DOHH2 (cell line): ENCODE results near the gene KCNAB1.
A peak's percentile ranks its signal among the peaks of the same experiment; 100 is the strongest.

Experiments used
- H3F3A ChIP-seq: fragments of 200-600 bp; sonication (generic), shearing (Covaris generic); 2 replicates; pipeline ENCODE4 v1.6.0; 2016; ENCODE audit warnings: antibody characterized with exemption, mild to moderate bottlenecking; ENCODE audit not compliant: control insufficient read depth, insufficient read depth
- H3K27ac ChIP-seq: fragments of 200-600 bp; sonication (generic); 2 replicates; pipeline ENCODE4 v1.5.1; 2014; ENCODE audit warnings: low read depth, mild to moderate bottlenecking, low read length, moderate library complexity
- H3K27me3 ChIP-seq: fragments of 200-600 bp; sonication (generic); 2 replicates; pipeline ENCODE4 v1.6.1; 2014; ENCODE audit warnings: mild to moderate bottlenecking, low read length, mixed read lengths; ENCODE audit not compliant: control insufficient read depth
- H3K36me3 ChIP-seq: fragments of 200-600 bp; sonication (generic); 2 replicates; pipeline ENCODE4 v1.6.1; 2014; ENCODE audit warnings: mild to moderate bottlenecking, low read length, moderate library complexity, mixed read lengths; ENCODE audit not compliant: control insufficient read depth
- H3K4me1 ChIP-seq: fragments of 200-600 bp; sonication (generic); 2 replicates; pipeline ENCODE4 v1.6.1; 2014; ENCODE audit warnings: mild to moderate bottlenecking, low read length, mixed read lengths; ENCODE audit not compliant: control insufficient read depth
- H3K4me2 ChIP-seq: fragments of 200-600 bp; sonication (generic); 2 replicates; pipeline ENCODE4 v1.6.0; 2014; ENCODE audit warnings: mild to moderate bottlenecking, low read length, moderate library complexity
- H3K4me3 ChIP-seq: fragments of 200-600 bp; sonication (generic); 2 replicates; pipeline ENCODE4 v1.5.1; 2014; ENCODE audit warnings: mild to moderate bottlenecking, low read length, mixed read lengths
- H3K79me2 ChIP-seq: fragments of 200-600 bp; sonication (generic); 2 replicates; pipeline ENCODE4 v1.6.1; 2014; ENCODE audit warnings: mild to moderate bottlenecking, low read length, mixed read lengths; ENCODE audit not compliant: control insufficient read depth
- H3K9me2 ChIP-seq: fragments of 200-600 bp; sonication (generic); replicated peaks from 2 replicates; pipeline ENCODE4 v1.6.1; 2014; ENCODE audit warnings: mild to moderate bottlenecking, low read length, mixed read lengths; ENCODE audit not compliant: control insufficient read depth
- H3K9me3 ChIP-seq: fragments of 200-600 bp; sonication (generic); 2 replicates; pipeline ENCODE4 v1.6.1; 2014; ENCODE audit warnings: antibody characterized with exemption, low read length, mixed read lengths; ENCODE audit not compliant: control insufficient read depth, insufficient read depth
- H4K20me1 ChIP-seq: fragments of 200-600 bp; sonication (generic); 2 replicates; pipeline ENCODE4 v1.6.0; 2014; ENCODE audit warnings: low read depth, mild to moderate bottlenecking, antibody characterized with exemption, low read length, moderate library complexity; ENCODE audit not compliant: control insufficient read depth, insufficient read depth
- EZH2phosphoT487 ChIP-seq: fragments of 200-600 bp; sonication (generic); IDR thresholded peaks from 2 replicates; pipeline ENCODE4 v1.6.1; 2017; ENCODE audit warnings: borderline replicate concordance, mild to moderate bottlenecking, antibody characterized with exemption, low read length, moderate library complexity, mixed read lengths
- TF ChIP-seq, protein P1 (sequence below): fragments of 200-600 bp; sonication (generic); IDR thresholded peaks from one replicate; pipeline ENCODE4 v1.5.1; 2014; ENCODE audit warnings: antibody characterized with exemption, mild to moderate bottlenecking, low read depth, low read length; ENCODE audit not compliant: poor library complexity, severe bottlenecking

Gene KCNAB1

DNA sequence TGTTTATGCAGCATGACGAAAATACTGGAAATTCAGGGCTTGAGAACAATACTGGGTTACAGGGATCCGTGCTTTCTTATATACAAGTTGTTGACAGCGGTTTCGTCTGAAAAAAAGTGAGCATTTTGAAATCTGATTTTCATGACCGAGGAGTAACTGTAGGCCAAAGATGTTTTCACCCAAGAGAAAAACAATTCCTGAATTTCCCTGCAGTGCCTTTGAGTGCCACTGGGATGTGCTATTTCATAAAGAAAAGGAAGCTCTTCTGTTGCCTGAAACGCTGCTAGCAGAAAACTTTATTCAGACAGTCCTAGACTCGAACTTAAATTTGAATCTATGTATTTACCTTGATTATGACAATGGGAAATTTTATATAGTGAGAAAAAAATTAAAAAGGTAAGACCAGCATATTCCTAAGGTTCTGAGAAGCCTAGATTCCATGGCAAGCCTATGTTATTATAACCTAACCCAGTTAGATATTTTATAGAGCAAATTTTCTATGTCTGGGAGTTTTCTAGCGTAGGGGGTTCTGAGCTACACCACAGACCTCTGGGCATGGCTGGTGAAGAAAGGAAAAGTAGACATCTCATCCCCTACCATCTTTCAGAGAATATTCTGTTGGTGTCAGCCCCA lies 30.2 kb downstream of the KCNAB1 start:
- Histone ChIP-seq H3F3A (no peaks in the 10 kb centered on the region), H3K4me1 (peaks cover 11% of the 10 kb centered on the region), H3K79me2 (no peaks in the 10 kb centered on the region), H3K27ac (no peak overlapping the region), H3K9me3 (no peaks in the 10 kb centered on the region), H3K4me3 (no peak overlapping the region), H3K4me2 (no peak overlapping the region), H4K20me1 (no peaks in the 10 kb centered on the region), H3K9me2 (no peaks in the 10 kb centered on the region), H3K36me3 (no peaks in the 10 kb centered on the region), H3K27me3 (no peaks in the 10 kb centered on the region)
- TF ChIP-seq EZH2phosphoT487, result no peak
- TF ChIP-seq, protein P1, sequence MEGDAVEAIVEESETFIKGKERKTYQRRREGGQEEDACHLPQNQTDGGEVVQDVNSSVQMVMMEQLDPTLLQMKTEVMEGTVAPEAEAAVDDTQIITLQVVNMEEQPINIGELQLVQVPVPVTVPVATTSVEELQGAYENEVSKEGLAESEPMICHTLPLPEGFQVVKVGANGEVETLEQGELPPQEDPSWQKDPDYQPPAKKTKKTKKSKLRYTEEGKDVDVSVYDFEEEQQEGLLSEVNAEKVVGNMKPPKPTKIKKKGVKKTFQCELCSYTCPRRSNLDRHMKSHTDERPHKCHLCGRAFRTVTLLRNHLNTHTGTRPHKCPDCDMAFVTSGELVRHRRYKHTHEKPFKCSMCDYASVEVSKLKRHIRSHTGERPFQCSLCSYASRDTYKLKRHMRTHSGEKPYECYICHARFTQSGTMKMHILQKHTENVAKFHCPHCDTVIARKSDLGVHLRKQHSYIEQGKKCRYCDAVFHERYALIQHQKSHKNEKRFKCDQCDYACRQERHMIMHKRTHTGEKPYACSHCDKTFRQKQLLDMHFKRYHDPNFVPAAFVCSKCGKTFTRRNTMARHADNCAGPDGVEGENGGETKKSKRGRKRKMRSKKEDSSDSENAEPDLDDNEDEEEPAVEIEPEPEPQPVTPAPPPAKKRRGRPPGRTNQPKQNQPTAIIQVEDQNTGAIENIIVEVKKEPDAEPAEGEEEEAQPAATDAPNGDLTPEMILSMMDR, result peak; percentile 78

DNA sequence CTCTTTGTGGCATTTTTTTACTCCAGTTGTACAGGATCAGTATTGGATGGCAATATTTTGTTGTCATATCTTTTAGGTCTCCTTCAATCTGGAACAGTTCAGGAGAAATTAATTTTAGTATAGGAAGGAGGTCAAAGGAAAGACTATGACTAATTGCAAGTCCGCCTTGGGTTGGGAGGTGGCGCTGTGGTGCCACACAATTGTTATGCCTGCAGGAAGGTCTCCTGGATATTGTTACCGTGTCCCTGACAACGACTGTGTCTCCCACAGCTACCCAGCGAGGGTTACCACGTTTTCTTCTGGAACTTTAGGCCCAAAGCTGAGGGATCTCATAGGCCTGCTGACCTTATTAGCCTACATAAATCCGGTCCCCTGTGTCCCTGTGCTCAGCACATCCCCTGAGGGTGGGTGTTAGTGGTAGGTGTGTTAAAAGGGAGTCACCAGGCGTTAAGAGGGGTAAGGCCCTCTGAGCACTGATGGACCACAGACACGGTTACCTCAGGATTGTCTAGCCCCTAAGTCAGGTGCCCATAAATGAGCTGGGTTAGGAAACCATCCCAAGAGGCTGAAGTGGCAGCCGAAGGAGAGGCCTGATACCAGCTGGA lies 31.5 kb downstream of the KCNAB1 start:
- Histone ChIP-seq H3K79me2 (no peaks in the 10 kb centered on the region), H3F3A (no peaks in the 10 kb centered on the region), H3K27me3 (no peaks in the 10 kb centered on the region), H4K20me1 (no peaks in the 10 kb centered on the region), H3K9me3 (no peaks in the 10 kb centered on the region), H3K4me3 (no peak overlapping the region), H3K27ac (no peak overlapping the region), H3K36me3 (no peaks in the 10 kb centered on the region), H3K9me2 (no peaks in the 10 kb centered on the region), H3K4me1 (peaks cover 11% of the 10 kb centered on the region), H3K4me2 (no peak overlapping the region)
- TF ChIP-seq EZH2phosphoT487, result no peak
- TF ChIP-seq, protein P1, result peak; percentile 94

DNA sequence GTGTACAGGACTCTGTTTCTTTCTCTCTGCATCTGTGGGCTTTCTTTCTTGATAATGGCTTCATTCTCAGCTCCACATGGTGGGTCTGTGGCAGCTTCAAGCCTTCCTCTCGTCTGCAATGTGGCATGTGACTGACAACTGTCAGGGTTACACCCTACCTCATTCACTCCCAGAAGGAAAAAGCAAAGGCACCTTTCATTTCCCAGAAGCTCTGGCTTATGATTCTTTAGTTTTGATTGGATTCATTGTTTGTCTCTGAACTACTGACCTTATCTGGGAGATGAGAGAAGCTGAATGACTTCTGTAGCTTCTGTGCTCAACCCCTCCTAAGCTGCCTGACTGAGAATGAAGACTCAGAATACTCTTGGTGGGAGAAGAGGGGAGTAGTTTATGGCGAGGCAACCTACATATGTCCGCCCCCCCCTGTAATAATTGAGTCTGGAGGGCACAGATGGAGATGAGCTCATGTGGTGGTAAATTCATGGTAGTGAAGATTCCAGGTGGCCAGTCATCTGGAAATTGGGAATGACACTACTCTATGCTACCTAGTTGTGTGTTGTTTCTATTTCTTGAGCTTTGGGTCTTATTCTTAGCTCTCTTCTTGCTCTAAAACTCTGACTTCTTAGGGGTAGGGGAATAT lies 38.4 kb downstream of the KCNAB1 start:
- H3K4me1 ChIP-seq, result no peaks in the 10 kb centered on the region
- H3K27ac ChIP-seq, result no peak overlapping the region
- no peaks in the 10 kb centered on the region for H3K9me3 ChIP-seq
- H3K36me3 ChIP-seq, result no peaks in the 10 kb centered on the region
- H3K79me2 ChIP-seq, result no peaks in the 10 kb centered on the region
- TF ChIP-seq, protein P1, result no peak
- no peak for TF ChIP-seq EZH2phosphoT487
- H3K4me3 ChIP-seq, result no peak overlapping the region
- no peak overlapping the region for H3K4me2 ChIP-seq
- no peaks in the 10 kb centered on the region for H4K20me1 ChIP-seq
- no peaks in the 10 kb centered on the region for H3K9me2 ChIP-seq
- no peaks in the 10 kb centered on the region for H3F3A ChIP-seq
- peaks cover 12% of the 10 kb centered on the region; the same call in 1 of the 2 replicates for H3K27me3 ChIP-seq
